NCI-H2107 treated with DMSO at 0.1 percent for 48 hours (cell line): ENCODE measurements around the gene FOXA2.
A peak's percentile ranks its signal among the peaks of the same experiment; 100 is the strongest.
"Not testable (repeated sequence)": the region's sequence is repeated elsewhere in the genome, so short reads cannot be mapped to it uniquely, and the experiment has no call there.

Experiments used
- DNase-seq: peaks from one replicate; lab custom pipeline; 2025; ENCODE audit not compliant: unreplicated experiment; lab: John Stamatoyannopoulos, UW

FOXA2 gene

GRCh38 chr20:22584522-22584921, at the start of gene FOXA2:
TSS of gene FOXA2 (minus strand) at chr20:22584572. CDS start at chr20:22584278, 294 bp downstream.
- DNase-seq, result no peak

GRCh38 chr20:22630701-22631100, 46.3 kb upstream of the FOXA2 start:
- DNase-seq, result peak; percentile 7

DNA sequence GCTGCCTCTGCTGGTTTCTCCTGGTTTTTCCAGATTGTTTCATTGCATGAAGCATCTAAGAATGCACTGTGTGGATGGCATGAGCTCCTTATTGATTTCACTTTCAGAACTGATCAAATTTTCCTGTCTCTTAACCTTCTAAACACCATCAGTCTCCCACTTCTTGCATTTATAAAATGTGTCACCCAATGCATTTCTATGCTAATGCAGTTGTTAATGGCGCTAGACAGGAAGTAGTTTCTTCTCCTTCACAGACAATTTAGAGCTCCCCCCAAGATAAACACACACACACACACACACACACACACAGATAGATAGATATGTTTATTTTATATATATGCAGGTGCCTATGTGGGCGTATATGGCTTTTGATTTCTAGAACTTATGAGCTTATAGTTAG, 45.6 kb upstream of the FOXA2 start:
- DNase-seq, result no peak

GRCh38 chr20:22629447-22629846, 45.1 kb upstream of the FOXA2 start:
- no peak for DNase-seq

DNA sequence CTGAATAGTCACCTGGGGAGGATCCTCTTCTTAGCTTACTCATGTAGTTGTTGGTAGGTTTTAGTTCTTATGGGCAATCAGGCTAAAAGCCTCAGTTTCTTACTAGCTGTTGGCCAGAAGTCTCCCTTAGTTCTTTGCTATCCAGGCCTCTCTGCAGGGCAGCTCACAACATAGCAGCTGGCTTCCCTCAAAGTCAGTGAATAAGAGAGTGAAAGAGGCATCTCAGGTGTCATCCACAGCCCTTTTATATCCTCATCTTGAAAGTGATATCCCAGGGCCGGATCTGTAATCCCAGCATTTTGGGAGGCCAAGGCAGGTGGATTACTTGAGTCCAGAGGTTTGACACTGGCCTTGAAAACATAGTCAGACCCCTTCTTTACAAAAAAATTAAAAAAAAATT, 42.1 kb upstream of the FOXA2 start:
- peak; percentile 8 for DNase-seq

- DNase-seq, result no peak
Observed at GRCh38 chr20:22623211-22623610, 38.8 kb upstream of the FOXA2 start.

DNA sequence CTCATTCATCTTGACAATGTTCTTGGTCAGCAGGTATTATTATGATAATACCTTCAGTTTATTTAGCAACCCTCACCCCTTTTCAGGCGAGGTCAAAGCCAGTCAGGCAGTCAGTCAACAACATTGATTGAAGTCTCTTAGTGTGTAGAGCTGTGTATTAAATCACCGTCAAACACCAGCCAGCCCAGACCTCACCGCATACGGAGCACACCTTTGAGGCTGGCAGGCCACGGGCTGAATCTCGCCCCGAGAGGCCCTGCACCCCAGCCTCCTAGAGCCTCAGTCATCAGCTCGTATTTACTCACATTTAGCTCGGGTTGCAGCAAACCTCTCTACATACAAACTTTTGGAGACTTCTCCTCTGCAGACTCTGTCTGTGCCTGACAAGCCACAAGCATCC, 36.0 kb upstream of the FOXA2 start:
- no peak for DNase-seq

- DNase-seq, result no peak
Observed at GRCh38 chr20:22619806-22620205, 35.4 kb upstream of the FOXA2 start.

DNA sequence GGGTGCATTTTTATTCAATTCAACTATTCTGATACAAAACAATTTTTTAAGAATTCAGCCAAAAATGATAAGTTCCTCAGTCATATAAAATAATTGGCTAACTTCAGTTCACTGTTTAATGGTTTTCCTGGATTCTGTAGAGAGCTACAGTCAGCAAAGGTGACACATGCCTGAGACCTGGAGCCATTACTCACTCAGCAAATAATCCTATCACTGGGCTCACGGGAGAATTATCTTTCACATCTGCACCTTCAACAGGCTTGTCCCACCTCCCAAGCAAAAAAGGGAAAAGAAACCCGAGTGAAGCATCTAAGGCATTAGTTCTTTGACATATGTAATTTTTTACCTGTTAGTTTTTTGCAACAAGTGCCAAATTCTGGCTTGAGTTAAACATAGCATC, 34.9 kb upstream of the FOXA2 start:
- no peak for DNase-seq

GRCh38 chr20:22617160-22617559, 32.8 kb upstream of the FOXA2 start:
- no peak for DNase-seq

DNA sequence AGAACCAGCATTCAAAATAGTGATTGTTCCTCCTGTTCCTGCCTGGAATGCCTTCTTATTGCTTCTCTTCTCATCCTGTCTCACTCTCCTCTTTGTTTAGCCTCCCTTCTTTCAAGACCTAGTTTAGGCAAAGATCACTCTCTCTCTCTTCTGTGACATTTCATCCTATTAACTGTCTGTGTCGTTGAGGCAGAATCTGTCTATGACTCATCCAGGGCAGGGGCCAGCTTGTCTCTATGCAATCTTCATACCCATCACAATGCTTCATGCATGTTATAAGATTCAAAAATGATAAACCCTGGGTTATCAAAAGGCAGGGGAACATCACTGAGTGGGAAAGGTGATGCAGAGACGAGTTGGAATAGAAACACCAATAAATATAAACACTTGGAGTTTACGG, 32.2 kb upstream of the FOXA2 start:
- DNase-seq, result no peak

- DNase-seq, result no peak
Observed at GRCh38 chr20:22615425-22615824, 31.1 kb upstream of the FOXA2 start.

DNA sequence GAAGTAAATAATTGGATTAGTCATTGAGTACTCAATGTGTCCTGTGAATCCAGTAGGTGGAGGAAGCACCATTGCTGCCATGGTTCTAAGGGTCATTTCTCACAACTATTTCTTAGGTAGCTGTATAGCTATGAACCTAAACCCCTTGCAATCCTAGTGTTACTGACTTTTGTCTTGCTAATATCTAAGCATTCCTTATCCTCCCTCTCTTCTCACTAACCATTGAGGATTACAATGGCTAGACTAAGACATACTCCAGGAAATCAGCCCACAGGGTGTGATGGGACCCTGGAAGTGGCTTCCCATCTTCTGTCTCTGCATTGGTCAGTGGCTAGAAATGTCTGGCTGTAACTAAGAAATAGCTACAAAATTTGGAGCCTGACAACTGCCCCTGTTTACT, 27.3 kb upstream of the FOXA2 start:
- DNase-seq, result no peak

- DNase-seq, result no peak
Observed at GRCh38 chr20:22607695-22608094, 23.3 kb upstream of the FOXA2 start.

DNA sequence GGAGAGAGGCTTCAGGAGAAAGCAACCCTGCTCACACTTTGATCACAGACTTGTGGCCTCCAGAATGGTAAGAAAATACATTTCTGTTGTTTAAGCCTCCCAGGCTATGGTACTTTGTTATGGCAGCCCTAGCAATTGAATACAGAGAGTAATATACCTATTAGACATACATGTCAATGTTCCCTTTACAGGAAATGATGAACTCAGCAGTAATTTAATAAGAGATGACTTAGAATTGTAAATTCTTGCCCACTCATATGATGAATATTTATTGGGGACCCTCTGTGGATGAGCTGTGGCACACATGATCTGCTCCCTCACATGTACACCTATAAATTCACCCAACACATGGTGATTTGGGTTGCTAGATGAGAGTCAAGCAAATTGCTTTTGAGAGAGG, 20.4 kb upstream of the FOXA2 start:
- no peak for DNase-seq

DNA sequence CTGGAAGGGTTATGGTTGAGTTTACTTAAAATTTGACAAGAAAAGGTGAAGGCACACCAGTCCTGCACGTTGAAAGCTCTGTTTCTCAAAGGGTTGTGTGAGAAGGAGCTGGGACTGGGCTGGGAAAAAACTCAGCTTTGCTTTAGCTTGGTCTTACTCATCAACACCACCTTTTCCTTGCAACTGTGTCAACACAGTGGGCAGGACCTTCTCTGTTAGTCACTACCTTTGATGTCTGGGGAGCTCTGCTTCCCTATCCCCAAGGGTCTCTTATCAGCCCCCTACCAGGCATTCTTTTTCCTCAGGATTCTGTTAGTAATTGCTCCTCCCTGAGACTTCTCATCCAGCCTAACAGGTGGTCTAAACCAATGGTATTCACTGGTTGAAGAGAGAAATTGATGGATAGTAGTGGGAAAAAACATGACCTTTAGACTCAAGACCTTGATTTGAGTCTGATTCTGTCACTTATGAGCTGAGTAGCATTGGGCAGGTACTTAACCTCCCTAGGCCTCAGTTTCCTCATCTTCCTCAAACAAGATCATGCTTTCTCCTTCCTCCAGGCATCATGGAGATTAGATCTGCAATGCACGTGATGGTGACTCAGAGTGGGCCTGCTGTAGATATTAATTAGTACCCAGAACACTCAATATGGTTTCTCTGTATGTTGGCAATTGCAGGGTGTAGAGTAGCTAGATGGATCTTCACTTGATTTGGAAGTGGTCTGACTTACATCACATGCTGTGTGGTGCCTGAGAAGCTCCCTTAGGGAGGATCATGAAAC, 17.2 kb upstream of the FOXA2 start:
- DNase-seq, result no peak

GRCh38 chr20:22599258-22599657, 14.9 kb upstream of the FOXA2 start:
- not testable (repeated sequence) for DNase-seq

- DNase-seq, result no peak
Observed at GRCh38 chr20:22597303-22597702, 12.9 kb upstream of the FOXA2 start.

DNA sequence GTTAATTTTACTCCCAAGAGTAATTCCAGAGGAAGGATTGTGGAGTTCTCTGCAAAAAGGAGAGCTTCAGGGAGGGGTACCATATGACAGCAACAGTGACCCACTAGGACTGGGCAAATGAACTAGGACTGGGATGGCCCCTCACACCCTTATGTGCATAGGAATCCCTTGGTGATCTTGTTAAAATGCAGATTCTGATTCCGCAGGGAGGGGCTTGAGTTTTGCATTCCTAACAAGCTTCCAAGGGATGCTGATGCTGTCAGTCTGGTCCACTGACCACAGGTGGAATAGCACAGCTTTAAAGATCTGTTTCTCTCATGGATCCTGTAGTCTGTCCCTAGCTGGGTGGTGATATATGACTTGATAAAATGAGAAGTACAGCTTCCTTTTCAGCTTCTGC, 6.3 kb upstream of the FOXA2 start:
- no peak for DNase-seq

DNA sequence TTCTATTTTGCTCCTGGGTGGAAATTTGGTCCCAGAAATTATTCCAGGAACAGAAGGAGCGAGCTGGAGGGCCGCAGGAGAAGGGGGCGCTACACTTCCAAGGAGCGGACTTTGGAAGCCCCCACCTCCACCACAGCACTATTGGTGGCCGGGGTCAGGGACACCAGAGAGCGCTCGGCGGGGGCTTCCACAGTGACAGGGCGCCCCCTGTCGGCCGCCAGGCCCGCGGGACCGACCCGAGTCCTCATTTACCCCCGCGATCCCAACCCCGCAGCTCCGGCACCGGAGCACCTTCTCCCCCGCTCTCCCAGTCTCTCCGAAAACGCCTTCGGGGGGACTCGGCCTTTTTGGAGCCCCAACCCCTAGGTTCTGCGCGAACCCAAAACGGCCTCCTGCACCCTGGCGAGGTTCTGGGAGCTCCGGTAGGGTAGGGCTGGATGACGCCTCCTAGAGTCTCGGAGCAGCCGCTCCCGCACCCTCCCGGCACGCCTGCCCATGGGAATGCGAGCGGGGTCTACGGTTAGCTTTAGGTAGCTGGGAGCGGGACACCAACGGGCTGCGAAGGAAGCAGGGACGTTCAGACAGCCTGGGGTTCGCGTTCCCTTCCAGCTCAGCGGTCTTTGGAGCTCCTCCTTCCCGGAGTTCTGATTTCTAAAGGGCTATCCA, 2.4 kb upstream of the FOXA2 start:
- no peak for DNase-seq

- no peak for DNase-seq
Observed at GRCh38 chr20:22585786-22586493, 1.6 kb upstream of the FOXA2 start.
